Esophagus muscularis mucosa (tissue), 3 donors: ENCODE measurements around the gene RAB25.

ENCODE experiments used
- POLR2A ChIP-seq: fragments of 450-650 bp; IDR thresholded peaks from one replicate; pipeline ENCODE4 v1.6.1; 2017; ENCODE audit warnings: antibody characterized with exemption, moderate library complexity, mild to moderate bottlenecking, low read depth
- POLR2AphosphoS5 ChIP-seq, 2 donors: sonication (generic); formaldehyde crosslinking; IDR thresholded peaks; one replicate each; pipeline ENCODE4 v1.6.1; 2017; ENCODE audit warnings: antibody characterized with exemption in 2 of 2
- TF ChIP-seq, protein P1 (sequence below), 3 experiments: fragments of 200-600 bp in 2 of 3; fragments of 450-650 bp in 1 of 3; sonication (generic) in 2 of 3; IDR thresholded peaks; one replicate each; pipeline ENCODE4 v1.5.1; 2017 to 2019; ENCODE audit warnings: antibody characterized with exemption in 3 of 3, mild to moderate bottlenecking in 2 of 3, moderate library complexity in 1 of 3

DNA sequence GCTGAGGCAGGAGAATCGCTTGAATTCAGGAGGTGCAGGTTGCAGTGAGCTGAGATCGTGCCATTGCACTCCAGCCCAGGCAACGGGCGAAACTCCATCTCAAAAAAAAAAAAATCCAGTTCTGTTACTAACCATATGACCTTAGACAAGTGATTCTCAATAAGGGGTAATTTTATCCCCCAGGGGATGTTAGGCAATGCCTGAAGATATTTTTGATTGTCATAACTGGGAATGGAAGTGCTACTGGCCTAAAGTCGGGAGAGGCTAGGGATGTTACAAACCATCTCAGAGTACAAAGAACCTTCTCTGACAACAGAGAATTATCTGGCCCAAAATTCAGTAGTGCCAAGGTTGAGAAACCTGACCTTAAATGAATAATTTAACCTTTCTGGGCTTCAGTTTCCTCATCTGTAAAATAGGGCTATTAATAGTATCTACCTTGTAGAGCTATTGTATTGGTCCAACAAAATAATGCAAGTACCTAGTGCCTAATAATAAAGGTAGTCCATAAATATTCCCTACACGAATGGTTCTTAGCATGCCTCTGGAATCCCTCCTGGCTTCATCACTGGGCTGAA is 47.8 kb downstream of the RAB25 start:
- TF ChIP-seq, protein P1, sequence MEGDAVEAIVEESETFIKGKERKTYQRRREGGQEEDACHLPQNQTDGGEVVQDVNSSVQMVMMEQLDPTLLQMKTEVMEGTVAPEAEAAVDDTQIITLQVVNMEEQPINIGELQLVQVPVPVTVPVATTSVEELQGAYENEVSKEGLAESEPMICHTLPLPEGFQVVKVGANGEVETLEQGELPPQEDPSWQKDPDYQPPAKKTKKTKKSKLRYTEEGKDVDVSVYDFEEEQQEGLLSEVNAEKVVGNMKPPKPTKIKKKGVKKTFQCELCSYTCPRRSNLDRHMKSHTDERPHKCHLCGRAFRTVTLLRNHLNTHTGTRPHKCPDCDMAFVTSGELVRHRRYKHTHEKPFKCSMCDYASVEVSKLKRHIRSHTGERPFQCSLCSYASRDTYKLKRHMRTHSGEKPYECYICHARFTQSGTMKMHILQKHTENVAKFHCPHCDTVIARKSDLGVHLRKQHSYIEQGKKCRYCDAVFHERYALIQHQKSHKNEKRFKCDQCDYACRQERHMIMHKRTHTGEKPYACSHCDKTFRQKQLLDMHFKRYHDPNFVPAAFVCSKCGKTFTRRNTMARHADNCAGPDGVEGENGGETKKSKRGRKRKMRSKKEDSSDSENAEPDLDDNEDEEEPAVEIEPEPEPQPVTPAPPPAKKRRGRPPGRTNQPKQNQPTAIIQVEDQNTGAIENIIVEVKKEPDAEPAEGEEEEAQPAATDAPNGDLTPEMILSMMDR (IDR thresholded peaks at IDR 0.05), result no peak
- TF ChIP-seq POLR2A, result no peak
- TF ChIP-seq POLR2AphosphoS5 (IDR thresholded peaks at IDR 0.05), result peak in 1 of 2 donors; percentile 45
